ENCODE data around the gene ELAPOR2. TPM values are rescaled to one million over a fixed set of nuclear protein-coding genes. Genes with fewer than 3 reads are reported as not detected.

ELAPOR2 gene
- total and polyA plus RNA-seq, 9 of the 15 experiments (the other 6 are each of a cell fraction or from before 2014, with no cell fraction given): 9.2 to 72.0 (median 35.0) TPM

GRCh38 chr7:87106974-87107612, 47.6 kb upstream of the ELAPOR2 start (continued):
- TF ChIP-seq, protein P1, sequence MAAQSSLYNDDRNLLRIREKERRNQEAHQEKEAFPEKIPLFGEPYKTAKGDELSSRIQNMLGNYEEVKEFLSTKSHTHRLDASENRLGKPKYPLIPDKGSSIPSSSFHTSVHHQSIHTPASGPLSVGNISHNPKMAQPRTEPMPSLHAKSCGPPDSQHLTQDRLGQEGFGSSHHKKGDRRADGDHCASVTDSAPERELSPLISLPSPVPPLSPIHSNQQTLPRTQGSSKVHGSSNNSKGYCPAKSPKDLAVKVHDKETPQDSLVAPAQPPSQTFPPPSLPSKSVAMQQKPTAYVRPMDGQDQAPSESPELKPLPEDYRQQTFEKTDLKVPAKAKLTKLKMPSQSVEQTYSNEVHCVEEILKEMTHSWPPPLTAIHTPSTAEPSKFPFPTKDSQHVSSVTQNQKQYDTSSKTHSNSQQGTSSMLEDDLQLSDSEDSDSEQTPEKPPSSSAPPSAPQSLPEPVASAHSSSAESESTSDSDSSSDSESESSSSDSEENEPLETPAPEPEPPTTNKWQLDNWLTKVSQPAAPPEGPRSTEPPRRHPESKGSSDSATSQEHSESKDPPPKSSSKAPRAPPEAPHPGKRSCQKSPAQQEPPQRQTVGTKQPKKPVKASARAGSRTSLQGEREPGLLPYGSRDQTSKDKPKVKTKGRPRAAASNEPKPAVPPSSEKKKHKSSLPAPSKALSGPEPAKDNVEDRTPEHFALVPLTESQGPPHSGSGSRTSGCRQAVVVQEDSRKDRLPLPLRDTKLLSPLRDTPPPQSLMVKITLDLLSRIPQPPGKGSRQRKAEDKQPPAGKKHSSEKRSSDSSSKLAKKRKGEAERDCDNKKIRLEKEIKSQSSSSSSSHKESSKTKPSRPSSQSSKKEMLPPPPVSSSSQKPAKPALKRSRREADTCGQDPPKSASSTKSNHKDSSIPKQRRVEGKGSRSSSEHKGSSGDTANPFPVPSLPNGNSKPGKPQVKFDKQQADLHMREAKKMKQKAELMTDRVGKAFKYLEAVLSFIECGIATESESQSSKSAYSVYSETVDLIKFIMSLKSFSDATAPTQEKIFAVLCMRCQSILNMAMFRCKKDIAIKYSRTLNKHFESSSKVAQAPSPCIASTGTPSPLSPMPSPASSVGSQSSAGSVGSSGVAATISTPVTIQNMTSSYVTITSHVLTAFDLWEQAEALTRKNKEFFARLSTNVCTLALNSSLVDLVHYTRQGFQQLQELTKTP (IDR thresholded peaks at IDR 0.05; ENCODE audit: low read depth in 1 of 2, partially characterized antibody in 2 of 2): peak in 1 of 2 experiments; percentile 49
- TF ChIP-seq ZNF592 (IDR thresholded peaks at IDR 0.05): peak; percentile 43
- no peak for TF ChIP-seq ELF4 (CRISPR knock-in tag; IDR thresholded peaks at IDR 0.05)
- no peak for TF ChIP-seq ZNF583 (CRISPR knock-in tag; IDR thresholded peaks at IDR 0.05)
- peak; percentile 59; the same call in 1 of the 2 replicates for TF ChIP-seq JUN (IDR thresholded peaks at IDR 0.05; ENCODE audit: borderline replicate concordance, low read depth, low read length)
- TF ChIP-seq JUN (CRISPR knock-in tag; IDR thresholded peaks at IDR 0.05; ENCODE audit: borderline replicate concordance): no peak
- no peak; the same call in 1 of the 2 replicates for TF ChIP-seq NFATC3 (IDR thresholded peaks at IDR 0.05)
- no peak for TF ChIP-seq MCM3 (IDR thresholded peaks at IDR 0.05)
- no peak for TF ChIP-seq MAFF (IDR thresholded peaks at IDR 0.05; ENCODE audit: low read length)
- TF ChIP-seq CC2D1A (IDR thresholded peaks at IDR 0.05): peak; percentile 61; the same call in 1 of the 2 replicates
- TF ChIP-seq, protein P2, sequence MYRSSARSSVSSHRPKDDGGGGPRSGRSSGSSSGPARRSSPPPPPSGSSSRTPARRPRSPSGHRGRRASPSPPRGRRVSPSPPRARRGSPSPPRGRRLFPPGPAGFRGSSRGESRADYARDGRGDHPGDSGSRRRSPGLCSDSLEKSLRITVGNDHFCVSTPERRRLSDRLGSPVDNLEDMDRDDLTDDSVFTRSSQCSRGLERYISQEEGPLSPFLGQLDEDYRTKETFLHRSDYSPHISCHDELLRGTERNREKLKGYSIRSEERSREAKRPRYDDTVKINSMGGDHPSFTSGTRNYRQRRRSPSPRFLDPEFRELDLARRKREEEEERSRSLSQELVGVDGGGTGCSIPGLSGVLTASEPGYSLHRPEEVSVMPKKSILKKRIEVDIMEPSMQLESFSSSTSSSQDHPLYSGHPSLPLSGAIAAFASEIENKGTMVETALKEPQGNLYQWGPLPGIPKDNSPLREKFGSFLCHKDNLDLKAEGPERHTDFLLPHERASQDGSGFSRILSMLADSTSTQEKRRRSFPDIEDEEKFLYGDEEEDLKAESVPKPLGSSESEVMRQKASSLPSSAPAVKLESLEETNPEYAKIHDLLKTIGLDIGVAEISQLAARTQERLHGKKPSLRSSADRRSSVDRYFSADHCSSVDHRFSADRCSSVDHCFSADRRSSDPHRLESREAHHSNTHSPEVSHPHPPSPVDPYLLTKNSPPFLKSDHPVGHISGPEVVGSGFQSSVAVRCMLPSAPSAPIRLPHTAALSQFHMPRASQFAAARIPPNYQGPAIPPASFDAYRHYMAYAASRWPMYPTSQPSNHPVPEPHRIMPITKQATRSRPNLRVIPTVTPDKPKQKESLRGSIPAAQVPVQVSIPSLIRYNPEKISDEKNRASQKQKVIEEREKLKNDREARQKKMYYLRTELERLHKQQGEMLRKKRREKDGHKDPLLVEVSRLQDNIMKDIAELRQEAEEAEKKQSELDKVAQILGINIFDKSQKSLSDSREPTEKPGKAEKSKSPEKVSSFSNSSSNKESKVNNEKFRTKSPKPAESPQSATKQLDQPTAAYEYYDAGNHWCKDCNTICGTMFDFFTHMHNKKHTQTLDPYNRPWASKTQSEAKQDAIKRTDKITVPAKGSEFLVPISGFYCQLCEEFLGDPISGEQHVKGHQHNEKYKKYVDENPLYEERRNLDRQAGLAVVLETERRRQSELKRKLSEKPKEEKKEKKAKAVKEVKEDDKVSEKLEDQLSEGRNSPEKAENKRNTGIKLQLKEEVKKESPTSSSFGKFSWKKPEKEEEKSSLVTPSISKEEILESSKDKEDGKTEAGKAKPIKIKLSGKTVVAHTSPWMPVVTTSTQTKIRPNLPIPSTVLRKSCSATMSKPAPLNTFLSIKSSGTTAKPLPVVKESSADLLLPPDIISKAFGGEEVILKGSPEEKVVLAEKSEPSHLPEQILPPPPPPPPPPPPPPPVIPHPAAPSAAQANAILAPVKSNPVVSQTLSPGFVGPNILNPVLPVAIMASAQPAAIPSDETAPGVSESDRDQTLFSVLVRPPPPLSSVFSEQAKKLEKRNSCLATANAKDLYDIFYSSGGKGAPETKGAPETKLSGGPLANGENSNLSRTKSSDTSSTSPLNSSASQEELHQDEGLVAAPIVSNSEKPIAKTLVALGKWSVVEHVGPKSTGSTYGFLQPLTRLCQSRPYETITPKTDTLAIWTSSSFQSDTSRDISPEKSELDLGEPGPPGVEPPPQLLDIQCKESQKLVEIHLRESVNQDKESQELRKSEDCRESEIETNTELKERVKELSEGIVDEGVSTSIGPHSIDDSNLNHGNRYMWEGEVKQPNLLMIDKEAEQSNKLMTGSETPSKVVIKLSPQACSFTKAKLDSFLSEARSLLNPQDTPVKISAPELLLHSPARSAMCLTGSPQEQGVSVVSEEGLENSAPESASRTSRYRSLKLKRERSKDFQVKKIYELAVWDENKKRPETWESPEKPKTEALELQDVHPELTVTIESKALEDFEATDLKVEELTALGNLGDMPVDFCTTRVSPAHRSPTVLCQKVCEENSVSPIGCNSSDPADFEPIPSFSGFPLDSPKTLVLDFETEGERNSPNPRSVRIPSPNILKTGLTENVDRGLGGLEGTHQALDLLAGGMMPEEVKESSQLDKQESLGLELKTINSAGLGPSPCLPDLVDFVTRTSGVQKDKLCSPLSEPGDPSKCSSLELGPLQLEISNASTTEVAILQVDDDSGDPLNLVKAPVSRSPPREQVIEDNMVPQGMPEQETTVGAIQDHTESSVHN (IDR thresholded peaks at IDR 0.05; ENCODE audit: borderline replicate concordance in 1 of 2, low read depth in 1 of 2): 0 out of 4 replicates have a peak, but pooled peaks of 1 of the 2 experiments have one; percentile 37

All from K562 (cell line).